Fibroblast of lung (primary cell): Measurements from ENCODE around the gene SDC4.

Experiments used
- EZH2 ChIP-seq: IDR thresholded peaks from 2 replicates; pipeline ENCODE4 v1.5.1; 2012; ENCODE audit warnings: low read length, control low read depth, mild to moderate bottlenecking; ENCODE audit errors: missing control alignments
- TF ChIP-seq, protein P1 (sequence below), 2 donors: IDR thresholded peaks in 1 of 2; conservative IDR thresholded peaks in 1 of 2; 1 replicate in 1 of 2; 2 replicates in 1 of 2; pipeline ENCODE4 v1.5.1; 2011 to 2012; ENCODE audit warnings: low read length in 2 of 2, control low read depth in 1 of 2, inconsistent platforms in 1 of 2, low read depth in 1 of 2, mild to moderate bottlenecking in 1 of 2

DNA sequence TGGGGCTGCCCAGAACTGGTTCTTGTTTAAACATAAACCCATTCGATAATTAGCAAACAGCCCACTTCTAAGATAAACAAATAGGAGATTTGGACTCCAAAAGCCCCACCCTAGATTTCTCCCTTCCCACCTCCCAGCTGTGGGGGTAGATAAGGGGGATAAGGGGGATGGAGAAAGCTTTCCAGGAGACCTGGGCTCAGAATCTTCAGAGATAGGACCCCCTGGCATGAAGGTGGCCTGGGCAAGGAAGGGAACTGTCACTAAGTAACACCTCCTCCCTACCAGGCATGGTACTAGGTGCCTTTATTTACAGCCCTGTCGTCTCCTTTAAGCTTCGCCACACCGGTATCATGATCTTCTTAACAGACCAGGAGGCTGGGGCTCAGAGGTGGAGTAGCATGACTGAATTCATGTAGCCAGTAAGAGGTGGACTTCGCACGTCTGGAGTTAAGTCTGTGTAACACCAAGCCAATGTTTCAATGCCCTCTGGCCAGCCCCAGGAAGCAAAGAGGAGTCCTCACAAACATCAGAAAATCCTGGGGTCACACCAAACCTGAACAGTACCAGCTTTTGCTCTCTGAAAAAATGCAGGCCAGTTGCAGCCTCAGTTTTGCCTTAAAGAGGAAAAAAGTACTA, 4.6 kb downstream of the SDC4 start:
- TF ChIP-seq, protein P1, sequence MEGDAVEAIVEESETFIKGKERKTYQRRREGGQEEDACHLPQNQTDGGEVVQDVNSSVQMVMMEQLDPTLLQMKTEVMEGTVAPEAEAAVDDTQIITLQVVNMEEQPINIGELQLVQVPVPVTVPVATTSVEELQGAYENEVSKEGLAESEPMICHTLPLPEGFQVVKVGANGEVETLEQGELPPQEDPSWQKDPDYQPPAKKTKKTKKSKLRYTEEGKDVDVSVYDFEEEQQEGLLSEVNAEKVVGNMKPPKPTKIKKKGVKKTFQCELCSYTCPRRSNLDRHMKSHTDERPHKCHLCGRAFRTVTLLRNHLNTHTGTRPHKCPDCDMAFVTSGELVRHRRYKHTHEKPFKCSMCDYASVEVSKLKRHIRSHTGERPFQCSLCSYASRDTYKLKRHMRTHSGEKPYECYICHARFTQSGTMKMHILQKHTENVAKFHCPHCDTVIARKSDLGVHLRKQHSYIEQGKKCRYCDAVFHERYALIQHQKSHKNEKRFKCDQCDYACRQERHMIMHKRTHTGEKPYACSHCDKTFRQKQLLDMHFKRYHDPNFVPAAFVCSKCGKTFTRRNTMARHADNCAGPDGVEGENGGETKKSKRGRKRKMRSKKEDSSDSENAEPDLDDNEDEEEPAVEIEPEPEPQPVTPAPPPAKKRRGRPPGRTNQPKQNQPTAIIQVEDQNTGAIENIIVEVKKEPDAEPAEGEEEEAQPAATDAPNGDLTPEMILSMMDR (conservative IDR thresholded peaks at IDR 0.05 in 1 of 2, IDR thresholded peaks at IDR 0.05 in 1 of 2; ENCODE audit: low read depth in 1 of 2, low read length in 2 of 2): no peak
- TF ChIP-seq EZH2: no peak
